Transverse colon (tissue), 4 donors: ENCODE data around the gene RAPGEF2.

Experiments used
- CTCF ChIP-seq, 5 experiments: fragments of 200-600 bp in 3 of 5; fragments of 450-650 bp in 2 of 5; sonication (generic) in 3 of 5; IDR thresholded peaks; 1 replicate in 2 of 5; 2 replicates in 3 of 5; pipeline ENCODE4 v1.5.1; 2016 to 2017; ENCODE audit warnings: antibody characterized with exemption in 5 of 5, inconsistent platforms in 3 of 5, mild to moderate bottlenecking in 2 of 5, moderate library complexity in 1 of 5
- POLR2AphosphoS5 ChIP-seq, 3 donors: sonication (generic); formaldehyde crosslinking; IDR thresholded peaks; one replicate each; pipeline ENCODE4 v1.6.1; 2016; ENCODE audit warnings: antibody characterized with exemption in 3 of 3

GRCh38 chr4:159104694-159105414 is 2.0 kb downstream of the RAPGEF2 start:
- TF ChIP-seq CTCF (IDR thresholded peaks at IDR 0.05) (peak in 4 of 5 experiments; percentile 6 to 41 (median 18)), POLR2AphosphoS5 (IDR thresholded peaks at IDR 0.05) (no peak)
